GM21515 (cell line): ENCODE measurements around the gene CRELD2.
"Not testable (repeated sequence)": the region's sequence is repeated elsewhere in the genome, so short reads cannot be mapped to it uniquely, and the experiment has no call there.

Experiments used
- ATAC-seq: cut with Tn5 transposase; IDR thresholded peaks from one replicate; pipeline ENCODE4 v1.9.1; 2021; ENCODE audit not compliant: unreplicated experiment

Gene CRELD2

DNA sequence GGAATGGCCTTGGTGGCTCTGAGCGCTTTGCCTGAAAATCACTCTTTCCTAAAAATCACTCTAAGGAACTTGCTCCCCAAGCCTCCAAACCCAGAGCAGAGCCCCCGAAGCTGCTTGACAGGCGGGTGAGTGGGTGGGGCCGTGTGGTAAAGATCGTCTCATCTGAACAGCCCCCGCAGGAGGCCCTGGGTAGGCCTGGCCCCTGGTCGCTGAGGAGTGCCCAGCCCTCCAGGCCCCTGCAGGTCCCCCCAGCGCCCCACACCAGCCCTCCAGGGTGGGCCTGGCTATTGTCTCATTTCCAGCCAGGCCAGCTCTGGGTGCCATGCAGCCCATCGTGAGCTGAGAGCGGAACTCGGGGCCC lies 25.0 kb downstream of the CRELD2 start:
- no peak for ATAC-seq

- no peak for ATAC-seq
Observed at GRCh38 chr22:49943771-49944398, 25.5 kb downstream of the CRELD2 start.

DNA sequence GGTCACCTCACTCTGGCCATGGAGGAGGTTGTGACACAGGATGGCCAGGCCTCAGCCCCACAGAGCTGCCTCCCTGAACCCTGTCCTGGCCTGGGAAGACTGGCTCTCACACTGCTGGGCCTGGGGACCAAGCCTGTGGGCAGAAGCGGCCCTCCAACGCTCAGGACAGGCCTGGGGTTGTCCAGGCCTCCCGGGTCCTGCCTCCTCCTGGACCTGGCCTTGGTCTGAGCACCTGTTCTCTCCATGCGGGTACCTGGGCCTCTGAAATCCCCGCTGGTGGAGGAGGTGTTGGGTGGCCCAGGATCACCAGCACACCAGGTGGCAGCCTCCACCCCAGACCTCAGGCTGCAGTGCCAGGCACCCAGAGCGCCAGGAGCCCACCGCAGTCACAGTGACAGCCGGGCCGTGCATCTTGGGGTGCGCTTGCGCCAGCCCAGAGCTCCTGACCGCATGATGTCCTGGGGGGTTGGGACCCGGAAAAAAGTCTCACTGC lies 26.0 kb downstream of the CRELD2 start:
- ATAC-seq: no peak

DNA sequence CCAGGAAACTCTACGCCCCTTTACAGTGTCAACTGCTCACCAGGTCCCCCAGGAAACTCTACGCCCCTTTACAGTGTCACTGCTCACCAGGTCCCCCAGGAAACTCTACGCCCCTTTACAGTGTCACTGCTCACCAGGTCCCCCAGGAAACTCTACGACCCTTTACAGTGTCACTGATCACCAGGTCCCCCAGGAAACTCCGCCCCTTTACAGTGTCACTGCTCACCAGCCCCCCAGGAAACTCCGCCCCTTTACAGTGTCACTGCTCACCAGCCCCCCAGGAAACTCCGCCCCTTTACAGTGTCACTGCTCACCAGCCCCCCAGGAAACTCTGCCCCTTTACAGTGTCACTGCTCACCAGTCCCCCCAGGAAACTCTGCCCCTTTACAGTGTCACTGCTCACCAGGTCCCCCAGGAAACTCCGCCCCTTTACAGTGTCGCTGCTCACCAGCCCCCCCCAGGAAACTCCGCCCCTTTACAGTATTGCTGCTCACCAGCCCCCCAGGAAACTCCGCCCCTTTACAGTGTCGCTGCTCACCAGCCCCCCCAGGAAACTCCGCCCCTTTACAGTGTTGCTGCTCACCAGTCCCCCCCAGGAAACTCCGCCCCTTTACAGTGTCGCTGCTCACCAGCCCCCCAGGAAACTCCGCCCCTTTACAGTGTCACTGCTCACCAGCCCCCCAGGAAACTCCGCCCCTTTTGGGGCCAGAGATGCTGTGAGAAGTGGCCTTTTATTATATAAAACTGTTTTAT lies 26.8 kb downstream of the CRELD2 start:
- not testable (repeated sequence) for ATAC-seq

GRCh38 chr22:49946612-49947295 lies 28.3 kb downstream of the CRELD2 start:
- ATAC-seq: no peak

- ATAC-seq: no peak
Observed at GRCh38 chr22:49947296-49947622, 28.8 kb downstream of the CRELD2 start.

GRCh38 chr22:49948116-49948957 lies 29.9 kb downstream of the CRELD2 start:
- no peak for ATAC-seq

- ATAC-seq: no peak
Observed at GRCh38 chr22:49948958-49949913, 30.8 kb downstream of the CRELD2 start.

- no peak for ATAC-seq
Observed at GRCh38 chr22:49949914-49950292, 31.5 kb downstream of the CRELD2 start.

DNA sequence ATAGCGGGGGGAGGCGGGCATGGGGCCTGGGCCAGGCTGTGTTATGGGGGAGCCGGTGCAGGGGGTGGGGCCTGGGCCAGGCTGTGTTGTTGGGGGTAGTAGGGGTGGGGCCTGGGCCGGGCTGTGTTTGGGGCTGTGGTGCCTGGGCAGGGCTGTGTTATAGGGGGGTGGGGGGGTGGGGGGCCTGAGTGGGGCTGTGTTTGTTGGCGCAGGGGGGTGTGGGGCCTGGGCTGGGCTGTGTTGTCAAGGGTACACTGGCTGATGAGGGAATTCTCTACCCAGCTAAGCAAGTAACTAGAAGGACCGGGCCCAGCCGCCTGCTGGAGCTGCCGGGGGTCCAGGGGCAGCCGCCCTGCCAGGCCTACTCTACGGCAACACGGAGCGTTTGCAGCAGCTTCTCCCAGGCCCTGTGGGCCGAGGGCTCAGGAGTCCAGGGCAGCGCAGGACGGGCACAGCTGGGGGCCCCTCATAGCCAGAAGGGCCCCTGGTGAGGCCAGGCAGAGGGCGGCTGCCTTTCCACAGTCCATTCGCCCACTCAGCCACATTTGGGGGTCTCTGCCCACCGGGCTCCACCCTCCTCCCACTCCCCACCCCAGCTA lies 32.1 kb downstream of the CRELD2 start:
- no peak for ATAC-seq

GRCh38 chr22:49951000-49951677 lies 32.7 kb downstream of the CRELD2 start:
- no peak for ATAC-seq

- no peak for ATAC-seq
Observed at GRCh38 chr22:49951678-49951985, 33.2 kb downstream of the CRELD2 start.

- ATAC-seq: no peak
Observed at GRCh38 chr22:49951986-49952896, 33.8 kb downstream of the CRELD2 start.

DNA sequence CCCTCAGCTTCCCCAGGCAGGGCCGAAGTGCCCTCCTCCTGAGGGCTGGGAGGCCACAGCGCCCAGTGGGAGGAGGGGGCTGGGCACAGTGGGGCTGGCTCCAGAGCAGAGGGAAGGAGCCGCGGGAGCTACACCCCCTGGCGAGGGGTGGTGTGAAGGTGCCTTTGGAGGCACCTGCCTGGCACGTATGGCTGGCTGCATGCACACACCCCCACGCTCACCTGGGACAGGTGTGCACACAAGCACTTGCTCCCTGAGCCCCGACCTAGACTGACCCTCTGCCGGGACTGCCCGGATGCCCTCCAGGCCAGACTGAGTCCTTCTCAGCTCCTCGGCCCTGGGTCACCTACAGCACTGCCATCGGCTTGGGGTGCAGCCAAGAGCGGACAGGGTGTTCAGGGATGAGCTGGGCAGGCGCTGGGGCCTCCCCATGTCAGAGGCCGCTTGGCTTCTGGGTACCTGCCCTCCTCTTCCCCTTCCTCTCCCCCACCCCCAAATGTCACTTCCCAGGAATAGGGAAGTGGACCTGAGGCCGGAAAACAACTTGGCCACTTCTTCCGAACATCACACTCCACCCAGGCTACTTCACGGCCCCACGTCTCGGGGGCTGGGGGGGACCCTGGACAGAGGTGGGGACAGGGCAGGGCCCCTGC lies 34.7 kb downstream of the CRELD2 start:
- no peak for ATAC-seq

DNA sequence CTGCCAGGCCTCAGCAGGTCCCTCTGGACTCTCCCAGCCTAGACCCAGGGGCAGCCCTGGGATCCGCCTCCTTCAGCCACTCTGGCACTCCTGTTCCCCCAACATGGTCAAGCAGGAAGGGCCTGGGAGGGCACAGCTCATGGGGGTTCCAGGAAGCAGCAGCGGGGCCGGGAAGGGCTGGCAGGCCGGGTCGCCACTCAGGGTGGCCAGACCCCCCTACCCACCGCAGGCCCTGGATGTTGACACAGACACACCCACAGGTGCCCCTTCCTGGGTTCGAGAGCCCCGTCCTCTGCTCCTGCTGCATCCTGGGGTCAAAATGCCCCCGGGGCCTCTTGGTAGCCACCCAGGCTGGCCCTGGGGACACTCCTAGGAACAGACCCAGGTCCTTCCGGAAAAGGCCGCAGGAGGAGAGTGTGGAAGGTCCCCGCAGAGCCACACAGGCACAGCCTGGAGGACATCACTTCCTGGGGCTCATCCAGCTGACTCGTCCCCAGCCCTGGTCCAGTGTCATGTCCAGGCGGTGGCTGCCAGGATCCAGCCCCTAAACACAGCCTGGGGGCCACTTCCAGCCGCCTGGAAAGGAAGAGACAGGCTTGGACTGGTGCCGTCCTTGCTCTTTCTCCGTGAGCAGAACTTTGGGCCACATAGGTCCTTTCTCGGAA lies 35.4 kb downstream of the CRELD2 start:
- ATAC-seq: no peak

DNA sequence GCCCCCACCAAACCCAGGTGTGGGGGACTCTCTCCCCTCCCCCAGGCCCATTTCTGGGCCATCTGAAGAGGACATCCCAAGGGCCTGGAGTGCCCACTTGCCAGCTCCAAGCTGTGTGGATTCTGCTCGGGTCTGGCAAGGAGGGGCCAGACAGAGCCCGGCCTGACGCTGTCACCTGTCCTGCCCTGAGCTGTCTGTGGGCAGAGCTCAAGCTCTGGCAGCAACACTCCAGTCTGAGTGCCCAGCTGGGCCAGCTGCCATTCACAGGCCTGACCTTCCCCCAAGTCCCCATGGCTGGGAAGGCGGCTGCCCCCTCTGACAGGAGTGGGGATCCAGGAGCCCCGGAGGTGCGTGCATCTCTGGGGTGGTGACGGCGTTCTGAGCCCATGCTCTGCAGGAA lies 35.9 kb downstream of the CRELD2 start:
- ATAC-seq: no peak

- ATAC-seq: no peak
Observed at GRCh38 chr22:49954991-49955580, 36.7 kb downstream of the CRELD2 start.
